NCI-H2107 treated with DMSO at 0.1 percent for 48 hours (cell line): ENCODE data around the gene ENTPD8.

Experiments used
- DNase-seq: peaks from one replicate; lab custom pipeline; 2025; ENCODE audit not compliant: unreplicated experiment; lab: John Stamatoyannopoulos, UW

ENTPD8 gene

DNA sequence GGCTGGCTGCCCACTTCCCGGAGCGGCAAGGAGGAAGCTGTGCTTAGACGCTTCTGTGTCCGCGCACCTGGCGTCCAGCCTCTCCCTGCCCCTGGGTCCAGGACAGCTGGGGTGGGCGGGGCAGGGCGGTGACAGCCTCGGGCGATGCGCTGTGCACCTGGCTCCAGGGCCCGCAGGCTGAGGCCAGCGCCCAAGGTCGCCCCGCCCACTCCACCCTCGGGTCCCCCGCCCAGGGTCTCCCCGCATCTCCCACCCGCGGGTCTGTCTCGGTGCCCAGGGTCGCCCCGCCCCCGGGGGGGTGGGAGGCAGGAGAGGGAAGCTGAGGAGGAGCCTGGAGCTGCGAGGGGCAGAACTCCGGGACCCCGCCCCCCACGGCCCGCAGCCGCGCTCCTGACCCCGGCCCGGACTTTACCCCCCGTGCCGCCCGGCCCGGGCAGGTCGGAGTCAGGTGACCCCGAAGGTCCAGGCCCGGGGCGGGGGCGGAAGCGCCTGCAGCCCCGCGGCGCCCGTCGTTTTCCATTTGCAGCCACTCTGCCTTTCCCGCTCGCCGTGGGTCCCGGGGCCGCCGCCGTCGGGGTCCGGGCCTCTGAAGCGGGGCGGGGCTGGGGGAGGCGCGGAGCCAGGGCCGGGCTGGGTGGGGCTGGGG is at the start of gene ENTPD8:
Gene ENTPD8, minus strand, starts transcription at position 69 of the 646 bp plus-strand sequence. CDS start 3,072 bp downstream, outside the sequence.
- peak; percentile 28 for DNase-seq

DNA sequence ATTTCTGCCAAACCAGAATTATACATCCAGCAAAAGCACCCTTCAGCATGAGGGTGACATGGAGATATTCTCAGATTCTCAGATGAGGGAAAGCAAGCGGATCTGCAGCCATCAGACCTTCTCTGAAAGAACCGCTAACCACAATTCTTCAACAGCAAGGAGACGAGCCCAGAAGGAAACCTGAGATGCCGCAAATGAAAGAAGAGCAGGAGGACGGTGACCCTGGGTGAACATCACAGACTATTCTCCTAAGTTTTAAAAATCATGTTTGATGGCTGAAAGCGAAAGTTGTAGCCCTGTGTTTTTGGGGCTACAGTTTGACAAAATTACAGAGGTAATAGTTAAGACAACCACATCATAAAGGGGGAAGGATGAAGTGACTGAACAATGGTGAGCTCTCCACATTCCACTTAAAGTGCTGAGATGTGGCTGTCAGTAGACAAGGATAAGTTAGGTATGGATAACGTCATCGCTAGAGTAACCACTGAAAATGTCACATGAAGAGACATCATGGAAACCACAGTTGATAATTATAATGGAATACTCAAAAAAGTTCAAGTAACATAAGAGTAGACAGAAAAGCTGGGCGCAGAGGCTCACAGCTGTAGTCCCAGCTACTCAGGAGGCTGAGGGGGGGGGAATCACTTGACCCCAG is 49.5 kb upstream of the ENTPD8 start:
- peak; percentile 29 for DNase-seq

DNA sequence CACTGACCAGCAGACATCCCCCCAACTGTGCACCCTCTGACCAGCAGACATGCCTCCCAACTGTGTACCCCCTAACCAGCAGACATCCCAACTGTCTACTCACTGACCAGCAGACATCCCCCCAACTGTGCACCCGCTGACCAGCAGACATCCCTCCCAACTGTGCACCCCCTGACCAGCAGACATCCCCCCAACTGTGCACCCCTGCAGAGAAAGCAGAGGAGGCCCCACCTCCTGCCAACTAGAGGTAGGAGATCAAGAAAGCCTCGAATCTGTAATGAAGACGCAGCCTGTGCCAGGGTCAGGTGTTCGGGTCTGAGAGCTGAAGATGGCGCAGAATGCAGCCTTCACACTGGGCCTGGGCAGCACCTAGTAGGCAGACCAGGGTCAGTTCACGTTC is 47.7 kb upstream of the ENTPD8 start:
- DNase-seq = no peak

- DNase-seq = peak; percentile 49
Observed at GRCh38 chr9:137488327-137488653, 47.1 kb upstream of the ENTPD8 start.

- peak; percentile 78 for DNase-seq
Observed at GRCh38 chr9:137487454-137488326, 46.5 kb upstream of the ENTPD8 start.

GRCh38 chr9:137486545-137487453 is 45.6 kb upstream of the ENTPD8 start:
- DNase-seq = no peak

GRCh38 chr9:137486141-137486490 is 45.0 kb upstream of the ENTPD8 start:
- no peak for DNase-seq

DNA sequence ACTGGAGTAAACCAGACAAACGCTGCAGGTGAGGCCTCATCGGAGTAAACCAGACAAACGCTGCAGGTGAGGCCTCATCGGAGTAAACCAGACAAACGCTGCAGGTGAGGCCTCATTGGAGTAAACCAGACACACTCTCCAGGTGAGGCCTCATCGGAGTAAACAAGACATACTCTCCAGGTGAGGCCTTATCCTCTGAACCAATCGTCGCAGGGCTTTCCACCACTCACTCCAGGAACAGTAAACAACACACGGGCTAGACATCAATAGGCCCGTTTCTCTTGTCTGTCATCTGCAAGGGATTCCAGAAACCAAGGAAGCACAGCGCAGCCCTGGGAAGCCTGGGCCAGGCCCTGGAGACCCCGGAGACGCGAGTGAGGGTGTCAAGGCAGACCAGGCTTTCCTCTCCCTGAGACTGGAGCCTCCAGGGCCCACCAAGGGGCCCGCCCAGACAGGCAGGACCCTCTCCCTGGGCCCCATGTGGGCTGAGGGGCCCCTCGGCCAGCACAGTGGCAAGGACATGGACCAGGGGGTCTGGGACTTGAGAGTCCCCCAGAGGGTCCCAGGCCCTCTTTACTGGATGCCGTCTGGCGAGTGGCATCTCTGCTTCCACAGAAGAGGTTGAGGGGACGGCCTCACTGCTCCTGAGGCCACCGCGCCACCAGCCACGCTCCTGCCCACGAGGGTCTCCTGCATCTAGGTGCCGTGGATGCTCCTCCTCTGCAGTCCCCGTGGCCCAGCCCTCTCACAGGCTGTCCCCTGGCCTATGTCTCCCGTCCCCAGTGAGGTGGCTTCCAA is 44.4 kb upstream of the ENTPD8 start:
- peak; percentile 35 for DNase-seq

DNA sequence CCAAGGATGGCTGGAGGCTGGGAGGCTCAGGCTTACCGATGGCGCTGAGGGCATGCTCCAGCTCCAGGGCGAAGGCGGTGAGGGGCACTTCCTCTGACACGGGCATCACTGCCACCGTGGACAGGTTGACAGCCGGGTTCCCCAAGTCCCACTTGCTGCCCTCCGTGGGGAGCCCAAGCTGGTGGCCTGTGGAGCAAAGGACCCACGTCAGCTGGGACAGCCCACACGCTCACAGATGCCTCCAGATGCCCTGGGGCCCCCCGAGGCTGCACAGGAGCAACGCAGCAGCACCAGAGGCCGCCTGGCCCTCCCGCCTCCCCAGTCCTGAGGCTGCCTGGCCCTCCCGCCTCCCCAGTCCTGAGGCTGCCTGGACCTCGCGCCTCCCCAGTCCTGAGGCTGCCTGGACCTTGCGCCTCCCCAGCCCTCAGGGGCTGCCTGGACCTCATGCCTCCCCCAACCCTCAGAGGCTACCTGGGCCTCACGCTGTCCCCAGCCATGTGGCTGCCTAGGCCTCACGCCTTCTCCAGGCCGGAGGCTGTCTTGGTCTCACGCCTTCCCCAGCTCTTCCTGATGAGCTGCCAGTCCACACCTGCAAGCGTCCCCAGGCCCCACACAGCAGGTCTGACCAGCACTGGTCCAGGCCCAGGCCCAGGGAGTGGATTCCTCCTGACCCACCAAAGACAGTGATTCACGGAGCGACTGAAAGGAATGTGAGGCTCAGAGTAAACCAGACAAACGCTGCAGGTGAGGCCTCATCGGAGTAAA is 43.6 kb upstream of the ENTPD8 start:
- no peak for DNase-seq

DNA sequence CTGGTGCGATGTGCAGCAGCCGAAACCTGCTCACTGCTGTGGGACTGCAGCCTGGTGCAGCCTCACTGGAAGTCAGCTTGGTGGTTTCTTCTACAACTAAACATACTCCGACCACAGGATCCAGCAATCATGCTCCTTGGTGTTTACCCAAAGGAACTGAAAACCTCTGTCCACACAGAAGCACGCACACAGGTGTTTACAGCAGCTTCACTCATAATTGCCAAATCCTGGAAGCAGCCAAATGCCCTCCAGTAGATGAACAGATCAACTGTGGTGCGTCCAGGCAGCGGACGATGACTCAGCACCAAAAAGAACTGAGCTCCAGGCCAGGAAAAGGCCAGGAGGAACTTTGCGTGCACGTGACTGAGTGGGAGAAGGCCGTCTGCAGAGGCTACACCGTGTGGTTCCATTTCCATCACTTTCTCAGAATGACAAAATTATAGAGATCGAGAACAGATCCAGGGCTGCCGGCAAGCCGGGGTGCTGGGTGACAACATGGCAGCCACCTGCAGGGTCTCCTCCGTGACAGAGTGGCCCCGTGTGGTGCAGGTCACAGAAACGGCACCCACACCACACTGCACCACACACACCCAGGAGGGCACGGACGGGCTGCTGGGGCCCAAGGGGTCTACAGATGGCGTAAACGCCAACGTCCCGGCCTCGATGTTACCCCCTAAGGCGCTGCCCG is 41.1 kb upstream of the ENTPD8 start:
- no peak for DNase-seq

- no peak for DNase-seq
Observed at GRCh38 chr9:137480686-137481683, 39.8 kb upstream of the ENTPD8 start.

GRCh38 chr9:137479892-137480685 is 38.9 kb upstream of the ENTPD8 start:
- no peak for DNase-seq

GRCh38 chr9:137478962-137479861 is 38.1 kb upstream of the ENTPD8 start:
- DNase-seq = no peak

GRCh38 chr9:137478613-137478961 is 37.4 kb upstream of the ENTPD8 start:
- no peak for DNase-seq

GRCh38 chr9:137477778-137478612 is 36.8 kb upstream of the ENTPD8 start:
- no peak for DNase-seq
